HepG2 (cell line): ENCODE results near the gene SMAP2. TPM values are rescaled to one million over a fixed set of nuclear protein-coding genes. Genes with fewer than 3 reads are reported as not detected.

Source experiments
- ELF4 ChIP-seq: sonication (generic); formaldehyde crosslinking; IDR thresholded peaks from 2 replicates; pipeline ENCODE4 v1.5.0; 2020; ENCODE audit warnings: missing genetic modification reagents, mild to moderate bottlenecking, moderate library complexity, borderline replicate concordance
- ERF ChIP-seq: IDR thresholded peaks from 2 replicates; pipeline ENCODE4 v1.6.1; 2018; ENCODE audit warnings: missing biosample characterization, missing genetic modification reagents
- FOSL2 ChIP-seq: sonication (generic); formaldehyde crosslinking; IDR thresholded peaks from 2 replicates; pipeline ENCODE4 v1.4.0; 2020; ENCODE audit warnings: missing genetic modification reagents
- FOXP4 ChIP-seq: sonication (generic); formaldehyde crosslinking; IDR thresholded peaks from 2 replicates; pipeline ENCODE4 v1.4.0; 2020; ENCODE audit warnings: missing genetic modification reagents
- GMEB2 ChIP-seq: IDR thresholded peaks from 2 replicates; pipeline ENCODE4 v1.6.1; 2016; ENCODE audit warnings: missing biosample characterization, missing genetic modification reagents, low read depth
- GZF1 ChIP-seq: sonication (generic); formaldehyde crosslinking; IDR thresholded peaks from 2 replicates; pipeline ENCODE4 v1.5.1; 2020; ENCODE audit warnings: mild to moderate bottlenecking, missing genetic modification reagents
- HOMEZ ChIP-seq: IDR thresholded peaks from 2 replicates; pipeline ENCODE4 v1.6.1; 2016; ENCODE audit warnings: low read depth
- HOXA9 ChIP-seq: sonication (generic); formaldehyde crosslinking; IDR thresholded peaks from 2 replicates; pipeline ENCODE4 v1.8.1; 2022; ENCODE audit warnings: missing genetic modification reagents, mild to moderate bottlenecking, moderate library complexity, borderline replicate concordance
- IRF2 ChIP-seq: IDR thresholded peaks from 2 replicates; pipeline ENCODE4 v1.6.1; 2018; ENCODE audit warnings: missing genetic modification reagents, missing compliant biosample characterization
- IRF9 ChIP-seq: sonication (generic); formaldehyde crosslinking; IDR thresholded peaks from 2 replicates; pipeline ENCODE4 v1.8.0; 2022; ENCODE audit warnings: missing genetic modification reagents, mild to moderate bottlenecking, borderline replicate concordance
- JARID2 ChIP-seq: sonication (generic); formaldehyde crosslinking; IDR thresholded peaks from 2 replicates; pipeline ENCODE4 v1.8.1; 2023; ENCODE audit warnings: missing genetic modification reagents, inconsistent platforms; ENCODE audit not compliant: insufficient replicate concordance
- PHF5A ChIP-seq: IDR thresholded peaks from one replicate; pipeline ENCODE4 v1.6.1; 2018; ENCODE audit warnings: low read depth, missing genetic modification reagents; ENCODE audit not compliant: unreplicated experiment
- TEAD3 ChIP-seq: optimal IDR thresholded peaks from 2 replicates; pipeline ENCODE3; 2016; ENCODE audit warnings: borderline replicate concordance
- ZNF280B ChIP-seq: sonication (generic); formaldehyde crosslinking; IDR thresholded peaks from 2 replicates; pipeline ENCODE4 v1.5.0; 2020; ENCODE audit warnings: missing genetic modification reagents, mild to moderate bottlenecking, borderline replicate concordance
- ZNF282 ChIP-seq: fragments of 450-650 bp; IDR thresholded peaks from 2 replicates; pipeline ENCODE4 v1.6.1; 2018; ENCODE audit not compliant: partially characterized antibody
- ZNF468 ChIP-seq: sonication (generic); formaldehyde crosslinking; IDR thresholded peaks from 2 replicates; pipeline ENCODE4 v1.8.0; 2022; ENCODE audit warnings: mild to moderate bottlenecking, moderate library complexity, missing genetic modification reagents
- ZNF619 ChIP-seq: sonication (generic); formaldehyde crosslinking; IDR thresholded peaks from 2 replicates; pipeline ENCODE4 v1.4.0; 2020; ENCODE audit warnings: mild to moderate bottlenecking, missing genetic modification reagents
- ZNF709 ChIP-seq: sonication (generic); formaldehyde crosslinking; IDR thresholded peaks from 2 replicates; pipeline ENCODE4 v1.5.0; 2020; ENCODE audit warnings: mild to moderate bottlenecking, missing genetic modification reagents
- ZNF746 ChIP-seq: sonication (generic); formaldehyde crosslinking; IDR thresholded peaks from 2 replicates; pipeline ENCODE4 v1.8.0; 2022; ENCODE audit warnings: mild to moderate bottlenecking, missing genetic modification reagents
- ZNF75D ChIP-seq: sonication (generic); formaldehyde crosslinking; IDR thresholded peaks from 2 replicates; pipeline ENCODE4 v1.8.1; 2023; ENCODE audit warnings: missing genetic modification reagents, mild to moderate bottlenecking, borderline replicate concordance
- ZNF83 ChIP-seq: sonication (generic); formaldehyde crosslinking; IDR thresholded peaks from 2 replicates; pipeline ENCODE4 v1.4.0; 2020; ENCODE audit warnings: missing genetic modification reagents, mild to moderate bottlenecking, borderline replicate concordance
- polyA plus RNA-seq, 8 experiments: library from polyadenylated mRNA; depleted of rRNA in 3 of 8; stranded (reverse) in 7 of 8; unstranded in 1 of 8; fragments of >200 nt; fragmentation: Illumina TruSeq in 4 of 8; extraction: Trizol in 4 of 8; gene quantifications; 2 replicates each; pipeline versions ENCODE4 v1.2.1 to v1.2.3, GENCODE V29; 2011 to 2016; ENCODE audit warnings: low read depth in 4 of 8, missing spikeins in 1 of 8, mixed read lengths in 1 of 8; ENCODE audit not compliant: insufficient read depth in 1 of 8
- total RNA-seq, 5 experiments: library from RNA; depleted of rRNA; stranded (reverse); fragments of >200 nt; fragmentation: Illumina TruSeq; extraction: Trizol; gene quantifications; 2 replicates each; pipeline ENCODE4 v1.2.3, GENCODE V29; 2016; ENCODE audit warnings: low read depth in 1 of 5

Gene SMAP2
- total and polyA plus RNA-seq, 2 of the 13 experiments (the other 11 are each of a cell fraction or from before 2014, with no cell fraction given): 19.0 to 22.3 TPM

- TF ChIP-seq IRF9 (CRISPR knock-in tag) (no peak), HOXA9 (no peak), ZNF75D (no peak), GMEB2 (CRISPR knock-in tag) (no peak), TEAD3 (CRISPR knock-in tag) (peak; percentile 25), ZNF468 (CRISPR knock-in tag) (no peak), ZNF280B (CRISPR knock-in tag) (no peak), FOSL2 (CRISPR knock-in tag) (no peak), ZNF709 (CRISPR knock-in tag) (no peak), ZNF83 (CRISPR knock-in tag) (no peak), JARID2 (no peak), PHF5A (CRISPR knock-in tag) (peak; percentile 47), FOXP4 (peak; percentile 96), ERF (peak; percentile 74), ELF4 (CRISPR knock-in tag) (no peak), ZNF282 (no peak), HOMEZ (CRISPR knock-in tag) (0 out of 2 replicates have a peak, but pooled peaks have one; percentile 19), ZNF619 (CRISPR knock-in tag) (no peak), ZNF746 (CRISPR knock-in tag) (0 out of 2 replicates have a peak, but pooled peaks have one; percentile 38), IRF2 (CRISPR knock-in tag) (0 out of 2 replicates have a peak, but pooled peaks have one; percentile 26), GZF1 (no peak)
These were observed 10.2 kb downstream of the SMAP2 start (continued) for GRCh38 chr1:40383488-40384412.
